Measurements from ENCODE around the gene TMEM14B. TPM values are rescaled to one million over a fixed set of nuclear protein-coding genes. Genes with fewer than 3 reads are reported as not detected.

Gene TMEM14B
- polyA plus RNA-seq, 2 of the 4 experiments (the other 2 are of a cell fraction), result 121 to 177 TPM

DNA sequence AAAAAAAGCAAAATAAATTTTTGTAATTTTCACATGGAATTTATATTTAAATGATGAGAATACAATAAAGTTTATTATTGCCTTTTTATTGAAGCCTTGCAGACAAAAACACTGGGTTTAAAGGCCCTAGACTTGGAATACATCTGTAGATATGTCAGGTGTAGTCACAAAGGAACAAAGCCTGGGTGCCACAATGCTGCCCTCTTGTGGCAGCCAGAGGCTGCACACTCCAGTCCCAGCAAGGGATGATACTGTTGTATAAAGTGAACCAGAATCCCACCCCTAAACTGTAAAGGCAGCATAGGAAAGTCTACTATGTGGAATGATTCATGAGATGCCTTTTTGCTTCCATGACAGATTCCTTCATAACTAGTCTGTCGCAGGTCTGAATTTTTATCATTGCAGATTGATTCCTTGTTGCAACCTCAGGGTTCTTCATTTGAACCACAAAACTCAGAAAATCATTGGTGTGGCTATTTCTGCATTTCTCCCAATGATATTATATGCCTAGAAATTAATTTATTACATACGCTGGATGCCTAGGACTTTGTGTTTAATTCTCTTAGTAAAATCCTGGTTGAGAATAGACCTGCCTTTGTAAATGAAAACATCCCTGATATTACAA lies 53.7 kb downstream of the TMEM14B start:
- no peaks in the 10 kb centered on the region for H3K9me3 ChIP-seq
- POLR2A ChIA-PET, result no interaction called here
- ATAC-seq, result peak; percentile 99
- CTCF ChIA-PET, result interaction anchor here (0.7 to 3.7 kb wide), 27 partner anchors 8 to 805 kb away, joined by 3 to 38 read pairs (median 4); no protein-coding TSS in a partner anchor
- WGBS (ENCODE audit: missing lambda C conversion rate), result 2% methylated on average over 2 of the region's 2 CpGs
- peak; percentile 56 to 60 for DNase-seq (ENCODE audit: low read depth in 1 of 2, low spot score in 1 of 2)
- H3K4me1 ChIP-seq, result peaks cover 7% of the 10 kb centered on the region; the same call in 2 of the 3 replicates
- peak overlapping the region; percentile 36; the same call in 2 of the 3 replicates for H3K4me2 ChIP-seq
- H3K27ac ChIP-seq, result no peak overlapping the region; a peak in 1 of 6 replicates
- H3K4me3 ChIP-seq, result no peak overlapping the region
- TF ChIP-seq EHF (CRISPR knock-in tag; IDR thresholded peaks at IDR 0.05) (no peak), CBX8 (IDR thresholded peaks at IDR 0.05) (no peak), FOSL2 (IDR thresholded peaks at IDR 0.05) (no peak), FOSL2 (CRISPR knock-in tag; IDR thresholded peaks at IDR 0.05) (no peak), RAD21 (conservative IDR thresholded peaks at IDR 0.05 in 1 of 2, IDR thresholded peaks at IDR 0.05 in 1 of 2) (peak; percentile 82 to 88), SMC3 (IDR thresholded peaks at IDR 0.05) (peak; percentile 80), JUN (IDR thresholded peaks at IDR 0.05) (no peak), CHD2 (IDR thresholded peaks at IDR 0.05; ENCODE audit: low read length, partially characterized antibody) (no peak), HOXB5 (CRISPR knock-in tag; IDR thresholded peaks at IDR 0.05) (no peak), HDAC2 (IDR thresholded peaks at IDR 0.05) (no peak), NR3C1 (IDR thresholded peaks at IDR 0.05) (no peak), HOXA7 (CRISPR knock-in tag; IDR thresholded peaks at IDR 0.05) (no peak), NPAS2 (CRISPR knock-in tag; IDR thresholded peaks at IDR 0.05; ENCODE audit: borderline replicate concordance) (no peak), GATA3 (IDR thresholded peaks at IDR 0.05; ENCODE audit: borderline replicate concordance) (no peak)
- TF ChIP-seq, protein P1, sequence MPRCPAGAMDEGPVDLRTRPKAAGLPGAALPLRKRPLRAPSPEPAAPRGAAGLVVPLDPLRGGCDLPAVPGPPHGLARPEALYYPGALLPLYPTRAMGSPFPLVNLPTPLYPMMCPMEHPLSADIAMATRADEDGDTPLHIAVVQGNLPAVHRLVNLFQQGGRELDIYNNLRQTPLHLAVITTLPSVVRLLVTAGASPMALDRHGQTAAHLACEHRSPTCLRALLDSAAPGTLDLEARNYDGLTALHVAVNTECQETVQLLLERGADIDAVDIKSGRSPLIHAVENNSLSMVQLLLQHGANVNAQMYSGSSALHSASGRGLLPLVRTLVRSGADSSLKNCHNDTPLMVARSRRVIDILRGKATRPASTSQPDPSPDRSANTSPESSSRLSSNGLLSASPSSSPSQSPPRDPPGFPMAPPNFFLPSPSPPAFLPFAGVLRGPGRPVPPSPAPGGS (IDR thresholded peaks at IDR 0.05), result no peak
- TF ChIP-seq, protein P2, sequence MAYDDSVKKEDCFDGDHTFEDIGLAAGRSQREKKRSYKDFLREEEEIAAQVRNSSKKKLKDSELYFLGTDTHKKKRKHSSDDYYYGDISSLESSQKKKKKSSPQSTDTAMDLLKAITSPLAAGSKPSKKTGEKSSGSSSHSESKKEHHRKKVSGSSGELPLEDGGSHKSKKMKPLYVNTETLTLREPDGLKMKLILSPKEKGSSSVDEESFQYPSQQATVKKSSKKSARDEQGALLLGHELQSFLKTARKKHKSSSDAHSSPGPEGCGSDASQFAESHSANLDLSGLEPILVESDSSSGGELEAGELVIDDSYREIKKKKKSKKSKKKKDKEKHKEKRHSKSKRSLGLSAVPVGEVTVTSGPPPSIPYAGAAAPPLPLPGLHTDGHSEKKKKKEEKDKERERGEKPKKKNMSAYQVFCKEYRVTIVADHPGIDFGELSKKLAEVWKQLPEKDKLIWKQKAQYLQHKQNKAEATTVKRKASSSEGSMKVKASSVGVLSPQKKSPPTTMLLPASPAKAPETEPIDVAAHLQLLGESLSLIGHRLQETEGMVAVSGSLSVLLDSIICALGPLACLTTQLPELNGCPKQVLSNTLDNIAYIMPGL (CRISPR knock-in tag; IDR thresholded peaks at IDR 0.05; ENCODE audit: borderline replicate concordance), result no peak
- TF ChIP-seq, protein P3, sequence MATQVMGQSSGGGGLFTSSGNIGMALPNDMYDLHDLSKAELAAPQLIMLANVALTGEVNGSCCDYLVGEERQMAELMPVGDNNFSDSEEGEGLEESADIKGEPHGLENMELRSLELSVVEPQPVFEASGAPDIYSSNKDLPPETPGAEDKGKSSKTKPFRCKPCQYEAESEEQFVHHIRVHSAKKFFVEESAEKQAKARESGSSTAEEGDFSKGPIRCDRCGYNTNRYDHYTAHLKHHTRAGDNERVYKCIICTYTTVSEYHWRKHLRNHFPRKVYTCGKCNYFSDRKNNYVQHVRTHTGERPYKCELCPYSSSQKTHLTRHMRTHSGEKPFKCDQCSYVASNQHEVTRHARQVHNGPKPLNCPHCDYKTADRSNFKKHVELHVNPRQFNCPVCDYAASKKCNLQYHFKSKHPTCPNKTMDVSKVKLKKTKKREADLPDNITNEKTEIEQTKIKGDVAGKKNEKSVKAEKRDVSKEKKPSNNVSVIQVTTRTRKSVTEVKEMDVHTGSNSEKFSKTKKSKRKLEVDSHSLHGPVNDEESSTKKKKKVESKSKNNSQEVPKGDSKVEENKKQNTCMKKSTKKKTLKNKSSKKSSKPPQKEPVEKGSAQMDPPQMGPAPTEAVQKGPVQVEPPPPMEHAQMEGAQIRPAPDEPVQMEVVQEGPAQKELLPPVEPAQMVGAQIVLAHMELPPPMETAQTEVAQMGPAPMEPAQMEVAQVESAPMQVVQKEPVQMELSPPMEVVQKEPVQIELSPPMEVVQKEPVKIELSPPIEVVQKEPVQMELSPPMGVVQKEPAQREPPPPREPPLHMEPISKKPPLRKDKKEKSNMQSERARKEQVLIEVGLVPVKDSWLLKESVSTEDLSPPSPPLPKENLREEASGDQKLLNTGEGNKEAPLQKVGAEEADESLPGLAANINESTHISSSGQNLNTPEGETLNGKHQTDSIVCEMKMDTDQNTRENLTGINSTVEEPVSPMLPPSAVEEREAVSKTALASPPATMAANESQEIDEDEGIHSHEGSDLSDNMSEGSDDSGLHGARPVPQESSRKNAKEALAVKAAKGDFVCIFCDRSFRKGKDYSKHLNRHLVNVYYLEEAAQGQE (IDR thresholded peaks at IDR 0.05), result no peak
- TF ChIP-seq, protein P4, sequence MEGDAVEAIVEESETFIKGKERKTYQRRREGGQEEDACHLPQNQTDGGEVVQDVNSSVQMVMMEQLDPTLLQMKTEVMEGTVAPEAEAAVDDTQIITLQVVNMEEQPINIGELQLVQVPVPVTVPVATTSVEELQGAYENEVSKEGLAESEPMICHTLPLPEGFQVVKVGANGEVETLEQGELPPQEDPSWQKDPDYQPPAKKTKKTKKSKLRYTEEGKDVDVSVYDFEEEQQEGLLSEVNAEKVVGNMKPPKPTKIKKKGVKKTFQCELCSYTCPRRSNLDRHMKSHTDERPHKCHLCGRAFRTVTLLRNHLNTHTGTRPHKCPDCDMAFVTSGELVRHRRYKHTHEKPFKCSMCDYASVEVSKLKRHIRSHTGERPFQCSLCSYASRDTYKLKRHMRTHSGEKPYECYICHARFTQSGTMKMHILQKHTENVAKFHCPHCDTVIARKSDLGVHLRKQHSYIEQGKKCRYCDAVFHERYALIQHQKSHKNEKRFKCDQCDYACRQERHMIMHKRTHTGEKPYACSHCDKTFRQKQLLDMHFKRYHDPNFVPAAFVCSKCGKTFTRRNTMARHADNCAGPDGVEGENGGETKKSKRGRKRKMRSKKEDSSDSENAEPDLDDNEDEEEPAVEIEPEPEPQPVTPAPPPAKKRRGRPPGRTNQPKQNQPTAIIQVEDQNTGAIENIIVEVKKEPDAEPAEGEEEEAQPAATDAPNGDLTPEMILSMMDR (IDR thresholded peaks at IDR 0.05), result peak; percentile 90
- TF ChIP-seq, protein P5, sequence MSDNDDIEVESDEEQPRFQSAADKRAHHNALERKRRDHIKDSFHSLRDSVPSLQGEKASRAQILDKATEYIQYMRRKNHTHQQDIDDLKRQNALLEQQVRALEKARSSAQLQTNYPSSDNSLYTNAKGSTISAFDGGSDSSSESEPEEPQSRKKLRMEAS (IDR thresholded peaks at IDR 0.05), result no peak
- TF ChIP-seq, protein P6, sequence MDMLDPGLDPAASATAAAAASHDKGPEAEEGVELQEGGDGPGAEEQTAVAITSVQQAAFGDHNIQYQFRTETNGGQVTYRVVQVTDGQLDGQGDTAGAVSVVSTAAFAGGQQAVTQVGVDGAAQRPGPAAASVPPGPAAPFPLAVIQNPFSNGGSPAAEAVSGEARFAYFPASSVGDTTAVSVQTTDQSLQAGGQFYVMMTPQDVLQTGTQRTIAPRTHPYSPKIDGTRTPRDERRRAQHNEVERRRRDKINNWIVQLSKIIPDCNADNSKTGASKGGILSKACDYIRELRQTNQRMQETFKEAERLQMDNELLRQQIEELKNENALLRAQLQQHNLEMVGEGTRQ (IDR thresholded peaks at IDR 0.05), result no peak
- no peak for FAIRE-seq

Small RNA genes lying within 50 kb of the gene (small RNA-seq; reads per million reads assigned to genes)
- 0 reads per million in 6 experiments for gene RNA5SP203

Other genes starting within 250 kb of the TMEM14B start
- gene GCNT2, start 226.5 kb upstream of the TMEM14B start, polyA plus RNA-seq (2011; rRNA removed), result 22.9 and 24.3 TPM in 2 replicates
- 16.7 to 19.4 TPM (median 17.1 TPM) in 3 replicates for gene GCNT2, start 226.5 kb upstream of the TMEM14B start, polyA plus RNA-seq (2017; fragmentation: RNase III; extraction: RNeasy Plus Mini Kit Qiagen cat#74134 plus additional on column Dnase treatment)
- 2.2 and 3.2 TPM in 2 replicates for gene C6orf52, start 53.2 kb upstream of the TMEM14B start, polyA plus RNA-seq (2011; rRNA removed)
- gene C6orf52, start 53.2 kb upstream of the TMEM14B start, polyA plus RNA-seq (2017; fragmentation: RNase III; extraction: RNeasy Plus Mini Kit Qiagen cat#74134 plus additional on column Dnase treatment), result 1.3 to 1.7 TPM (median 1.4 TPM) in 3 replicates
- gene PAK1IP1, start 52.8 kb upstream of the TMEM14B start, polyA plus RNA-seq (2011; rRNA removed), result 26.8 and 33.4 TPM in 2 replicates
- 23.1 to 30.4 TPM (median 23.5 TPM) in 3 replicates for gene PAK1IP1, start 52.8 kb upstream of the TMEM14B start, polyA plus RNA-seq (2017; fragmentation: RNase III; extraction: RNeasy Plus Mini Kit Qiagen cat#74134 plus additional on column Dnase treatment)
- gene TMEM14C, start 24.7 kb upstream of the TMEM14B start, polyA plus RNA-seq (2011; rRNA removed), result 173 and 230 TPM in 2 replicates
- 152 to 178 TPM (median 161 TPM) in 3 replicates for gene TMEM14C, start 24.7 kb upstream of the TMEM14B start, polyA plus RNA-seq (2017; fragmentation: RNase III; extraction: RNeasy Plus Mini Kit Qiagen cat#74134 plus additional on column Dnase treatment)
- 0.05 TPM in 2 replicates for gene MAK, start 90.7 kb downstream of the TMEM14B start, polyA plus RNA-seq (2011; rRNA removed)
- 0.07 to 0.09 TPM (median 0.07 TPM) in 3 replicates for gene MAK, start 90.7 kb downstream of the TMEM14B start, polyA plus RNA-seq (2017; fragmentation: RNase III; extraction: RNeasy Plus Mini Kit Qiagen cat#74134 plus additional on column Dnase treatment)
- 0.03 TPM in 1 of 2 replicates, not detected in the other for gene GCM2, start 134.2 kb downstream of the TMEM14B start, polyA plus RNA-seq (2011; rRNA removed)
- gene GCM2, start 134.2 kb downstream of the TMEM14B start, polyA plus RNA-seq (2017; fragmentation: RNase III; extraction: RNeasy Plus Mini Kit Qiagen cat#74134 plus additional on column Dnase treatment), result not detected in 3 replicates
- gene SYCP2L, start 139.2 kb downstream of the TMEM14B start, polyA plus RNA-seq (2011; rRNA removed), result 11.3 and 13.5 TPM in 2 replicates
- gene SYCP2L, start 139.2 kb downstream of the TMEM14B start, polyA plus RNA-seq (2017; fragmentation: RNase III; extraction: RNeasy Plus Mini Kit Qiagen cat#74134 plus additional on column Dnase treatment), result 2.2 to 2.6 TPM (median 2.4 TPM) in 3 replicates